H9 (cell line): ENCODE results near the gene RAMAC. TPM values are rescaled to one million over a fixed set of nuclear protein-coding genes. Genes with fewer than 3 reads are reported as not detected.

ENCODE experiments used
- DNase-seq: peaks from one replicate; pipeline ENCODE4 v3.0.0-alpha.2; 2017
- H2AFZ ChIP-seq: one replicate; pipeline ENCODE4 v1.6.1; 2013; ENCODE audit warnings: mild to moderate bottlenecking, low read length, control low read depth, moderate library complexity
- H2AK5ac ChIP-seq: 2 replicates; pipeline ENCODE4 v1.6.1; 2013; ENCODE audit warnings: low read length, control low read depth, mixed read lengths; ENCODE audit not compliant: insufficient read length
- H2BK120ac ChIP-seq: one replicate; pipeline ENCODE4 v1.6.1; 2013; ENCODE audit warnings: low read depth, mild to moderate bottlenecking, low read length, control low read depth, inconsistent platforms; ENCODE audit not compliant: poor library complexity, severe bottlenecking
- H2BK12ac ChIP-seq: 2 replicates; pipeline ENCODE4 v1.6.1; 2013; ENCODE audit warnings: low read length, control low read depth, mixed read lengths, low read depth; ENCODE audit not compliant: insufficient read length
- H2BK15ac ChIP-seq: 2 replicates; pipeline ENCODE4 v1.6.1; 2013; ENCODE audit warnings: low read depth, low read length, control low read depth
- H2BK20ac ChIP-seq: one replicate; pipeline ENCODE4 v1.6.1; 2013; ENCODE audit warnings: low read depth, mild to moderate bottlenecking, low read length, control low read depth, inconsistent platforms; ENCODE audit not compliant: poor library complexity, severe bottlenecking
- H2BK5ac ChIP-seq: 2 replicates; pipeline ENCODE4 v1.6.1; 2013; ENCODE audit warnings: low read length, control low read depth, mixed read lengths; ENCODE audit not compliant: insufficient read length
- H3K14ac ChIP-seq: 2 replicates; pipeline ENCODE4 v1.6.1; 2013; ENCODE audit warnings: low read length, control low read depth; ENCODE audit not compliant: insufficient read depth
- H3K18ac ChIP-seq: 2 replicates; pipeline ENCODE4 v1.6.1; 2013; ENCODE audit warnings: low read depth, mild to moderate bottlenecking, mixed read lengths, low read length, control low read depth; ENCODE audit not compliant: insufficient read length
- H3K23ac ChIP-seq: 2 replicates; pipeline ENCODE4 v1.6.1; 2013; ENCODE audit warnings: low read length, control low read depth, mixed read lengths, low read depth; ENCODE audit not compliant: insufficient read length
- H3K23me2 ChIP-seq: 2 replicates; pipeline ENCODE4 v1.6.1; 2013; ENCODE audit warnings: low read depth, mild to moderate bottlenecking, mixed read lengths, low read length, control low read depth; ENCODE audit not compliant: insufficient read length, poor library complexity, severe bottlenecking
- H3K27ac ChIP-seq: 2 replicates; pipeline ENCODE4 v1.5.1; 2013; ENCODE audit warnings: low read length, control low read depth, mixed read lengths, low read depth; ENCODE audit not compliant: insufficient read length
- H3K27me3 ChIP-seq: 2 replicates; pipeline ENCODE4 v1.6.1; 2013; ENCODE audit warnings: low read length, control low read depth, inconsistent platforms; ENCODE audit not compliant: insufficient read depth
- H3K4ac ChIP-seq: 2 replicates; pipeline ENCODE4 v1.6.1; 2013; ENCODE audit warnings: low read depth, mild to moderate bottlenecking, control low read depth, inconsistent platforms, low read length, moderate library complexity
- H3K4me1 ChIP-seq: 2 replicates; pipeline ENCODE4 v1.6.1; 2013; ENCODE audit warnings: low read length, control low read depth, inconsistent platforms; ENCODE audit not compliant: insufficient read depth
- H3K4me2 ChIP-seq: 2 replicates; pipeline ENCODE4 v1.6.1; 2013; ENCODE audit warnings: low read length, control low read depth, mixed read lengths; ENCODE audit not compliant: insufficient read length, insufficient read depth
- H3K56ac ChIP-seq: 2 replicates; pipeline ENCODE4 v1.6.1; 2013; ENCODE audit warnings: low read depth, mild to moderate bottlenecking, mixed read lengths, low read length, control low read depth; ENCODE audit not compliant: insufficient read length
- H3K79me1 ChIP-seq: 2 replicates; pipeline ENCODE4 v1.6.1; 2013; ENCODE audit warnings: low read depth, mild to moderate bottlenecking, moderate library complexity, low read length, control low read depth, inconsistent platforms; ENCODE audit not compliant: insufficient read depth, poor library complexity, severe bottlenecking
- H3K79me2 ChIP-seq: 2 replicates; pipeline ENCODE4 v1.6.1; 2013; ENCODE audit warnings: low read length, control low read depth, inconsistent platforms; ENCODE audit not compliant: insufficient read depth
- H3K9ac ChIP-seq: 2 replicates; pipeline ENCODE4 v1.6.1; 2013; ENCODE audit warnings: low read length, control low read depth, mixed read lengths; ENCODE audit not compliant: insufficient read length; ENCODE audit errors: extremely low read depth
- H3K9me3 ChIP-seq: one replicate; pipeline ENCODE4 v1.6.1; 2013; ENCODE audit warnings: low read depth, low read length, inconsistent platforms; ENCODE audit not compliant: control insufficient read depth
- H3T11ph ChIP-seq: one replicate; pipeline ENCODE4 v1.6.1; 2013; ENCODE audit warnings: mild to moderate bottlenecking, low read length, control low read depth, inconsistent platforms
- H4K20me1 ChIP-seq: one replicate; pipeline ENCODE4 v1.6.1; 2013; ENCODE audit not compliant: control insufficient read depth, insufficient read length, insufficient read depth
- H4K5ac ChIP-seq: 2 replicates; pipeline ENCODE4 v1.6.1; 2013; ENCODE audit warnings: low read depth, mild to moderate bottlenecking, mixed read lengths, low read length, control low read depth; ENCODE audit not compliant: insufficient read length
- H4K8ac ChIP-seq: replicated peaks from 2 replicates; pipeline ENCODE4 v1.6.1; 2013; ENCODE audit warnings: low read length, control low read depth, mixed read lengths, low read depth; ENCODE audit not compliant: insufficient read length
- H4K91ac ChIP-seq: 2 replicates; pipeline ENCODE4 v1.6.1; 2013; ENCODE audit warnings: low read depth, mild to moderate bottlenecking, moderate library complexity, mixed read lengths, low read length, control low read depth; ENCODE audit not compliant: insufficient read length
- H3K27ac Mint-ChIP-seq, 3 experiments: 2 replicates in 2 of 3; 3 replicates in 1 of 3; pipeline ENCODE4 v1.8.0; 2020 to 2021; ENCODE audit warnings: mixed read lengths in 3 of 3, mild to moderate bottlenecking in 1 of 3, moderate library complexity in 1 of 3
- H3K27me3 Mint-ChIP-seq: 2 replicates; pipeline ENCODE4 v1.8.0; 2021; ENCODE audit warnings: low read depth, mild to moderate bottlenecking, moderate library complexity, mixed read lengths
- H3K36me3 Mint-ChIP-seq, 3 experiments: 2 replicates in 2 of 3; 3 replicates in 1 of 3; pipeline ENCODE4 v1.8.0; 2020 to 2021; ENCODE audit warnings: low read depth in 3 of 3, mixed read lengths in 3 of 3; ENCODE audit not compliant: insufficient read depth in 1 of 3
- H3K4me1 Mint-ChIP-seq, 2 experiments: 2 replicates each; pipeline ENCODE4 v1.8.0; 2020; ENCODE audit warnings: mixed read lengths in 2 of 2
- H3K4me3 Mint-ChIP-seq, 2 experiments: 2 replicates in 1 of 2; 3 replicates in 1 of 2; pipeline ENCODE4 v1.8.0; 2020 to 2021; ENCODE audit warnings: mild to moderate bottlenecking in 2 of 2, mixed read lengths in 2 of 2, moderate library complexity in 1 of 2
- H3K9me3 Mint-ChIP-seq, 2 experiments: 2 replicates in 1 of 2; 3 replicates in 1 of 2; pipeline ENCODE4 v1.8.0; 2020; ENCODE audit warnings: mild to moderate bottlenecking in 2 of 2, mixed read lengths in 2 of 2, moderate library complexity in 1 of 2
- CTCF ChIP-seq: fragments of 200-600 bp; sonication (generic); conservative IDR thresholded peaks from 3 replicates; pipeline ENCODE4 v1.8.0; 2021; ENCODE audit warnings: antibody characterized with exemption, mild to moderate bottlenecking
- WGBS: extraction: QIAGEN DNeasy Blood & Tissue Kit; methylation state at CpG from one replicate; pipeline ENCODE4 v1.1.7; 2013; ENCODE audit warnings: missing lambda C conversion rate, low lambda C conversion rate, mixed read lengths; ENCODE audit not compliant: insufficient read length; ENCODE audit errors: extremely low coverage; 5-methylcytosine and 5-hydroxymethylcytosine counted together
- total RNA-seq: library from RNA; stranded (reverse); gene quantifications from 2 replicates; pipeline ENCODE4 v1.2.1, GENCODE V29; 2021

Gene RAMAC
- total RNA-seq, 1 experiment from 2014 or later: 35.8 TPM

GRCh38 chr15:83018436-83018835, 32.4 kb downstream of the RAMAC start:
- H3K4me1 ChIP-seq: no peaks in the 10 kb centered on the region
- no peaks in the 10 kb centered on the region for H3K9me3 Mint-ChIP-seq
- no peaks in the 10 kb centered on the region for H4K20me1 ChIP-seq
- H4K91ac ChIP-seq: no peak overlapping the region
- H4K8ac ChIP-seq: no peak overlapping the region
- DNase-seq: no peak
- no peak overlapping the region for H3K18ac ChIP-seq
- peaks cover 10 to 37% (median 30%) of the 10 kb centered on the region in 3 experiments for H3K36me3 Mint-ChIP-seq
- no peak overlapping the region for H3K4ac ChIP-seq
- H3K23ac ChIP-seq: no peak overlapping the region
- no peaks in the 10 kb centered on the region for H3K23me2 ChIP-seq
- no peaks in the 10 kb centered on the region for H3K79me1 ChIP-seq
- H3K14ac ChIP-seq: no peak overlapping the region
- H3K27ac Mint-ChIP-seq: no peak overlapping the region
- H2BK120ac ChIP-seq: no peak overlapping the region
- no peak overlapping the region for H3K9ac ChIP-seq
- TF ChIP-seq CTCF: no peak
- H3K4me1 Mint-ChIP-seq: peaks cover 7 to 8% of the 10 kb centered on the region in 2 experiments; a peak in 2 of 4 replicates
- no peaks in the 10 kb centered on the region for H3K27me3 ChIP-seq
- H3K4me2 ChIP-seq: no peak overlapping the region
- no peak overlapping the region for H2BK12ac ChIP-seq
- H2BK15ac ChIP-seq: no peak overlapping the region
- H4K5ac ChIP-seq: no peak overlapping the region
- no peaks in the 10 kb centered on the region for H3K9me3 ChIP-seq
- no peak overlapping the region for H2AFZ ChIP-seq
- H2BK20ac ChIP-seq: no peak overlapping the region
- H3K27me3 Mint-ChIP-seq: no peaks in the 10 kb centered on the region
- H2AK5ac ChIP-seq: no peak overlapping the region
- H3K56ac ChIP-seq: no peak overlapping the region
- no peak overlapping the region for H2BK5ac ChIP-seq
- no CpG with 5 or more reads among the region's 2 CpGs for WGBS
- H3K79me2 ChIP-seq: no peaks in the 10 kb centered on the region
- H3K4me3 Mint-ChIP-seq: no peak overlapping the region
- H3K27ac ChIP-seq: no peak overlapping the region
- no peak overlapping the region for H3T11ph ChIP-seq
